Activated CD4-positive, alpha-beta T cell treated with anti-CD3 and anti-CD28 coated beads for 36 hours (primary cell): Measurements from ENCODE around the gene PPP1R12B. TPM values are rescaled to one million over a fixed set of nuclear protein-coding genes. Genes with fewer than 3 reads are reported as not detected.
"Not testable (repeated sequence)": the region's sequence is repeated elsewhere in the genome, so short reads cannot be mapped to it uniquely, and the experiment has no call there.

Experiments
- ATAC-seq: fragments of 200-7000 bp; cut with Tn5 transposase; one replicate; pipeline ENCODE4 v1.10.0; 2021; ENCODE audit warnings: mild to moderate bottlenecking, moderate library complexity
- CTCF ChIA-PET: fragments of 350-600 bp; sonication (Branson Sonifier 250); formaldehyde crosslinking; loops from one replicate; lab custom pipeline; 2021; ENCODE audit warnings: antibody characterized with exemption; lab: Charles Lee
- POLR2A ChIA-PET: fragments of 350-600 bp; sonication (Branson Sonifier 250); formaldehyde crosslinking; loops from one replicate; lab custom pipeline; 2021; ENCODE audit warnings: antibody characterized with exemption, inconsistent platforms; lab: Charles Lee
- DNase-seq: peaks from one replicate; pipeline ENCODE4 v3.0.0-alpha.2; 2020
- H3K27ac Mint-ChIP-seq: one replicate; pipeline ENCODE4 v1.8.0; 2021; ENCODE audit warnings: mixed read lengths
- H3K27me3 Mint-ChIP-seq: one replicate; pipeline ENCODE4 v1.8.0; 2021; ENCODE audit warnings: mixed read lengths
- H3K36me3 Mint-ChIP-seq: one replicate; pipeline ENCODE4 v1.8.0; 2021; ENCODE audit warnings: low read depth, mixed read lengths
- H3K4me1 Mint-ChIP-seq: one replicate; pipeline ENCODE4 v1.8.0; 2021; ENCODE audit warnings: mixed read lengths
- H3K4me3 Mint-ChIP-seq: one replicate; pipeline ENCODE4 v1.8.0; 2021; ENCODE audit warnings: mild to moderate bottlenecking, moderate library complexity, mixed read lengths
- H3K9me3 Mint-ChIP-seq: one replicate; pipeline ENCODE4 v1.8.0; 2021; ENCODE audit warnings: low read depth, mixed read lengths
- intact Hi-C, 2 experiments: fragments of 100-400 bp; cut with DNase I in 1 of 2; cut with micrococcal nuclease in 1 of 2; formaldehyde crosslinking; loops; one replicate each; pipeline versions ENCODE4 v1.14.2 to v1.15.1; 2022 to 2024; cut with DNase I, micrococcal nuclease
- total RNA-seq, 2 experiments: library from RNA; stranded (reverse); gene quantifications; one replicate each; pipeline ENCODE4 v1.2.3, GENCODE V29; 2021

The PPP1R12B gene
- total RNA-seq, 2 experiments from 2014 or later, result 10.3 to 13.2 TPM

- H3K9me3 Mint-ChIP-seq, intact Hi-C loops, POLR2A ChIA-PET, CTCF ChIA-PET, ATAC-seq, DNase-seq, H3K4me1 Mint-ChIP-seq, H3K36me3 Mint-ChIP-seq, H3K27ac Mint-ChIP-seq, H3K4me3 Mint-ChIP-seq, H3K27me3 Mint-ChIP-seq: not testable (repeated sequence)
Observed at GRCh38 chr1:202422709-202423108, 74.2 kb downstream of the PPP1R12B start.

GRCh38 chr1:202424260-202424659 is 75.8 kb downstream of the PPP1R12B start:
- H3K36me3 Mint-ChIP-seq, H3K27me3 Mint-ChIP-seq, H3K4me3 Mint-ChIP-seq, H3K9me3 Mint-ChIP-seq, H3K27ac Mint-ChIP-seq, POLR2A ChIA-PET, ATAC-seq, CTCF ChIA-PET, H3K4me1 Mint-ChIP-seq, DNase-seq, intact Hi-C loops: not testable (repeated sequence)

GRCh38 chr1:202430111-202430510 is 81.6 kb downstream of the PPP1R12B start:
- H3K4me3 Mint-ChIP-seq, ATAC-seq, CTCF ChIA-PET, H3K4me1 Mint-ChIP-seq, H3K27ac Mint-ChIP-seq, POLR2A ChIA-PET, intact Hi-C loops, H3K36me3 Mint-ChIP-seq, H3K27me3 Mint-ChIP-seq, DNase-seq, H3K9me3 Mint-ChIP-seq: not testable (repeated sequence)

GRCh38 chr1:202432338-202432737 is 83.8 kb downstream of the PPP1R12B start:
- H3K27ac Mint-ChIP-seq, H3K4me3 Mint-ChIP-seq, H3K36me3 Mint-ChIP-seq, H3K9me3 Mint-ChIP-seq, intact Hi-C loops, H3K27me3 Mint-ChIP-seq, POLR2A ChIA-PET, DNase-seq, ATAC-seq, H3K4me1 Mint-ChIP-seq: not testable (repeated sequence)
- CTCF ChIA-PET, result interaction anchor here (0.6 to 1.1 kb wide), 4 partner anchors 11 to 126 kb away, joined by 3 to 6 read pairs (median 3); no protein-coding TSS in a partner anchor

- DNase-seq (no peak), ATAC-seq (no peak)
- Mint-ChIP-seq H3K36me3 (peaks cover 9% of the 10 kb centered on the region), H3K27ac (no peak overlapping the region), H3K27me3 (no peaks in the 10 kb centered on the region), H3K4me1 (no peaks in the 10 kb centered on the region), H3K4me3 (no peak overlapping the region), H3K9me3 (no peaks in the 10 kb centered on the region)
- CTCF ChIA-PET, result interaction anchor here (0.7 kb wide), 1 partner anchor 28 kb away, joined by 3 read pairs; no protein-coding TSS in a partner anchor
- intact Hi-C loops, result no loop called here
- POLR2A ChIA-PET, result no interaction called here
Observed at GRCh38 chr1:202433155-202434043, 84.9 kb downstream of the PPP1R12B start.

GRCh38 chr1:202434059-202434458 is 85.6 kb downstream of the PPP1R12B start:
- Mint-ChIP-seq H3K27me3 (no peaks in the 10 kb centered on the region), H3K9me3 (no peaks in the 10 kb centered on the region), H3K36me3 (peaks cover 9% of the 10 kb centered on the region), H3K27ac (no peak overlapping the region), H3K4me1 (no peaks in the 10 kb centered on the region), H3K4me3 (no peak overlapping the region)
- DNase-seq (no peak), ATAC-seq (no peak)
- ChIA-PET POLR2A (interaction anchor here (0.6 kb wide), 1 partner anchor 521 kb away, joined by 3 read pairs; no protein-coding TSS in a partner anchor), CTCF (no interaction called here)
- intact Hi-C loops, result no loop called here

- no peak for DNase-seq
- H3K27me3 Mint-ChIP-seq, result no peaks in the 10 kb centered on the region
- no peak overlapping the region for H3K4me3 Mint-ChIP-seq
- intact Hi-C loops, result no loop called here
- peaks cover 2% of the 10 kb centered on the region for H3K36me3 Mint-ChIP-seq
- no peak for ATAC-seq
- no peaks in the 10 kb centered on the region for H3K9me3 Mint-ChIP-seq
- ChIA-PET POLR2A (no interaction called here), CTCF (no interaction called here)
- no peak overlapping the region for H3K27ac Mint-ChIP-seq
- no peaks in the 10 kb centered on the region for H3K4me1 Mint-ChIP-seq
Observed at GRCh38 chr1:202438393-202439174, 90.1 kb downstream of the PPP1R12B start.

GRCh38 chr1:202439308-202439707 is 90.8 kb downstream of the PPP1R12B start:
- H3K9me3 Mint-ChIP-seq, result no peaks in the 10 kb centered on the region
- no peaks in the 10 kb centered on the region for H3K4me1 Mint-ChIP-seq
- no peak for DNase-seq
- no peaks in the 10 kb centered on the region for H3K27me3 Mint-ChIP-seq
- H3K36me3 Mint-ChIP-seq, result peaks cover 2% of the 10 kb centered on the region
- intact Hi-C loops, result no loop called here
- POLR2A ChIA-PET, result no interaction called here
- no peak for ATAC-seq
- H3K4me3 Mint-ChIP-seq, result no peak overlapping the region
- no peak overlapping the region for H3K27ac Mint-ChIP-seq
- CTCF ChIA-PET, result interaction anchor here (0.6 kb wide), 1 partner anchor 293 kb away, joined by 3 read pairs; no protein-coding TSS in a partner anchor

- H3K36me3 Mint-ChIP-seq, result peaks cover 19% of the 10 kb centered on the region
- H3K4me3 Mint-ChIP-seq, DNase-seq, CTCF ChIA-PET, intact Hi-C loops, H3K27ac Mint-ChIP-seq, H3K27me3 Mint-ChIP-seq, ATAC-seq, POLR2A ChIA-PET, H3K9me3 Mint-ChIP-seq, H3K4me1 Mint-ChIP-seq: not testable (repeated sequence)
Observed at GRCh38 chr1:202448140-202448539, 99.6 kb downstream of the PPP1R12B start.

GRCh38 chr1:202451641-202452040 is 103.1 kb downstream of the PPP1R12B start:
- POLR2A ChIA-PET, H3K9me3 Mint-ChIP-seq, intact Hi-C loops, CTCF ChIA-PET, H3K27ac Mint-ChIP-seq, DNase-seq, H3K4me3 Mint-ChIP-seq, ATAC-seq, H3K27me3 Mint-ChIP-seq: not testable (repeated sequence)
- peaks cover 24% of the 10 kb centered on the region for H3K36me3 Mint-ChIP-seq
- peaks cover 10% of the 10 kb centered on the region for H3K4me1 Mint-ChIP-seq

- intact Hi-C loops, result no loop called here
- no peak for DNase-seq
- peaks cover 24% of the 10 kb centered on the region for H3K36me3 Mint-ChIP-seq
Observed at GRCh38 chr1:202452508-202452907, 104.0 kb downstream of the PPP1R12B start.

More at GRCh38 chr1:202452508-202452907, 104.0 kb downstream of the PPP1R12B start:
- ChIA-PET CTCF (no interaction called here), POLR2A (no interaction called here)
- no peak overlapping the region for H3K27ac Mint-ChIP-seq
- H3K9me3 Mint-ChIP-seq, result no peaks in the 10 kb centered on the region
- H3K4me3 Mint-ChIP-seq, result no peak overlapping the region
- H3K27me3 Mint-ChIP-seq, result no peaks in the 10 kb centered on the region
- no peak for ATAC-seq
- H3K4me1 Mint-ChIP-seq, result peaks cover 13% of the 10 kb centered on the region
